ENCODE results near the gene KLHL40.

Gene KLHL40

GRCh38 chr3:42670670-42671069, 14.7 kb upstream of the KLHL40 start:
- no peak for DNase-seq

- no peak for DNase-seq
Measured at GRCh38 chr3:42672515-42672914, 12.8 kb upstream of the KLHL40 start.

DNA sequence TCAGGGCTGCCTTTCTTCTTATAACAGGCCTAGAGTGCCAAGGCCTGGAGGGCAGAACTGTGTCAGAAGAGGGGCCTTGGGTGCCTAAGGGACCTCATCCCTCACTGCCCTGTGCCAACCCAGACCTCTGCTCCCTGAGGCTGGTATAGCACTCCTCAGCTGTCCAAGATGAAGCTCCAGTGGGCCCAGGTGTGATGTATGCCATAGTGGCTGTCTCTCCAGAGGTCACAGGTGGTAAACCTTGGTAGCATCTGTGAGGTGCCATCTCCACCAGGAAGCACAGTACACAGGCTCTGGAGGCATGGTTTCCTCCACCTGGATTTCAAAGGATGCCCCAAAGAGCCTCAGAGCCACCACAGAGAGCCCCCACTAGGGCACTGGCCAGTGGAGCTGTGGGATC, 12.3 kb upstream of the KLHL40 start:
- no peak for DNase-seq

DNA sequence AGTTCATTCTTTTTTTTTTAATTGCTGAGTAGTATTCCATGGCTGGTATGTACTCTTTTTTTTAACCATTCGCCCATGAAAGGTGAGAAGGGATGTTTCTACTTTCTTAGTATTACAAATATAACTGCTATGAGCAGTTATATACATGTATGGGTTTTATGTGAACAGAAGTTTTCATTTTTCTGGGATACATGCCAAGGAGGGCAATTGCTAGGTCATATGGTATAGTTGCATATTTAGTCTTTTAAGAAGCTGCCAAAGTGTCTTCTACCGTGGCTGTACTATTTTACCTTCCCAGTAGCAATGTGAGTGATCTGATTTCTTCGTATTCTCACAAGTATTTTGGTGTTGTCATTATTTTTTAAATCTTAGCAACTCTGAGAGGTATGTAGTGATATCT, 11.2 kb upstream of the KLHL40 start:
- no peak for DNase-seq

DNA sequence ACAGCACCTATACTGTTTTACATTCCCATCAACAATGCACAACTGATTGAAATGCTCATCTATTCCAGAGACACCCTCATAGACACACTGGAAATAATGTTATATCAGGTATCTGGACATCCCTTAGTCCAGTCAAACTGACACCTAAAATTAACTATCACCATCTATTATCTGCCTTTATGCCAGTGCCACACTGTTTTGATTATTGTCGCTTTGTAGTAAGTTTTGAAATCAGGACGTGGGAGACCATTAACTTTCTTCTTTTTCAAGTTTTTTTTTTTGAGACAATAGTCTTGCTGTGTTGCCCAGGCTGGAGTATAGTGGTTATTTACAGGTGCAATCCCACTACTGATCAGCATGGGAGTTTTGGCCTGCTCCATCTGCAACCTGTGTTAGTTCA, 9.4 kb upstream of the KLHL40 start:
- DNase-seq = no peak

DNA sequence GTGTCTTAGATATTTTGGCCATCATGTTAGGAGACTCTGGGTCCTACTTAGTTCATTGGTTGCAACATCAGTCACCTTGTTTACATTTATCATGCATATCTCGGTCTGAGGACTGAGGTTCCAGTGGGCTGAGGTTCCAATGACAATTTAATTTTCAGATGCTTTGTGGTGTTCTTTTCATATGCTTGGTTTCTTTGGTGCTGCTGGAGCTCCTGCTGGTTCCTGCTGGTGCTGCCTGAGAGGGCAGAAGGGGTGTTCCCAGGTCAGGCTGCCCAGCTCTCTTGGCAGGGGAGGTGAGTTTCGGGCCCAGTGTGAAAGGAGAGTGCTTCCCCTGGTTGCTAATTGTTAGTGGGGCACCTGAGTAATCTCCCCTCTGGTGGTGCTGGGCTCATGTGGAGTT, 6.9 kb upstream of the KLHL40 start:
- no peak for DNase-seq

DNA sequence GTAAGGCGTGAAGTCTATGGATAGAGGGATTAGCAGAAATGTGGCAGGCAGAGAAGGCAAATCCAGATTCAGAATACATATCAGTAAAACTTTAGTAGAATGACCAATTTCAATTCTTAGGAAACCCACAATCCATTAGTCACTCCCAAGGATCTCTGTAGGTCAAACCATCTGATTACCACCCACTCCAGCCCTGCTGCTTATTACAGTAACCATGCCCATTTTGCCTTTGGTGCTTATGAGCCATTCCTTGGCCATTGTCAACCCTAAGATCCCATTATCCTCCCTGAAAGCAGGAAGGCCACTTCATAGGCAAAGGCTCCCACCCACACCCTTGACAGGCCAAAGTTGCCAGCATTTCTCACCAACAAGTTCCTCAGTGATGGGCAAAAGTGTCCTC, 5.1 kb upstream of the KLHL40 start:
- DNase-seq = no peak

GRCh38 chr3:42680806-42681205, 4.5 kb upstream of the KLHL40 start:
- DNase-seq = no peak

DNA sequence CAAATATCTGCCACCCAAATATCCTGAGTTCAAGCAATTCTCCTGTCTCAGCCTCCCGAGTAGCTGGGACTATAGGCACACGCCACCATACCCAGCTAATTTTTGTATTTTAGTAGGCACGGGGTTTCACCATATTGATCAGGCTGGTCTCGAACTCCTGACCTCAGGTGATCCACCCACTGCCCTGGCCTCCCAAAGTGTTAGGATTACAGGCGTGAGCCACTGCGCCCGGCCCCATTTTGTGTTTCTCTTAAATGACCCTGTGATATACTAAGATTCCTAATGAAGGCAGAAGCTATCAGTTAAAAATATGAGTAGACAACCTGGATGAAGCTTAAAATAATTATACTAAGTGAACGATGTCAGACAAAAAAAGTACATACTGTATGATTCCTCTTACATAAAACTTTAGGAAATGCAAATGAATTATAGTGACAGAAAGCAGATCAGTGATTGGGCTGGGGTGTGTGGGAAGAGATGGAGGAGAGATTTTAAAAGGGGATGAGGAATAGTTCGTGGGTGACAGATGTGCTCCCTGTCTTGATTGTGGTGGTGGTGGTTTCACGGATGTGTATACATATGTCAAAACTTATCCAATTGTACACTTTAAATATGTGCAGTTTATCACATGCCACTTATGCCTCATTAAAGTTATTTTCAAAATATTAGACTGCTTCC, 3.8 kb upstream of the KLHL40 start:
- no peak for DNase-seq

- DNase-seq = no peak
Measured at GRCh38 chr3:42682301-42683070, 2.9 kb upstream of the KLHL40 start.

DNA sequence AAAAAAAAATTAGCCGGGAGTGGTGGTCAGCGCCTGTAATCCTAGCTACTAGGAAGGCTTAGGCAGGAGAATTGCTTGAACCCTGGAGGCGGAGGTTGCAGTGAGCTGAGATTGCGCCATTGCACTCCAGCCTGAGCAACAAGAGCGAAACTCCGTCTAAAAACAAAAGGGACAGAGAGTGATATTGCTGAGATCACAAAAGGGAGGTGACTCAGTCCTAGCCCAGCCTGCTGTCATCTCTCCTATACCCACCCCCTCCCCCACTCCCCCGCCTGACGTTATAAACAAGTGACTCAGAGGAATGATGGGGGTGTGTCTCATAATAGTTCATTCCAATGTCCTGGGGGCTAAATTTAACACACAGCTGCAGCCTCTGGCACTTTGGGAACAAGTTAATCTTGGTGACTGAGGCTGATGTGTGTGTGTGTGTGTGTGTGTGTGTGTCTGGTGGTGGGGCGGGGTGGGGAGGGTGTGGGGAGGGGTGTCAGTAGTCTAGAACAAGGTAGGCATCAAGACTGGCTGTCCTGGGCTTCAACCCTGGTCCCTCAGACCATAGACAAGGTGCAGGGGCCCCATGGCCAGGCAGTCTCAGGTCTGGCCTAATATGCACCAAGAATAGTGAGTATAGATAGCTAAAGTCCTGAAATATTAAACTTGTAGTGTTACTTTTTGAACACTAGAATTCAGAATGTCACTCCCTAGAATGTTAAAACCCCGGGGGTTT, 1.3 kb upstream of the KLHL40 start:
- no peak for DNase-seq

DNA sequence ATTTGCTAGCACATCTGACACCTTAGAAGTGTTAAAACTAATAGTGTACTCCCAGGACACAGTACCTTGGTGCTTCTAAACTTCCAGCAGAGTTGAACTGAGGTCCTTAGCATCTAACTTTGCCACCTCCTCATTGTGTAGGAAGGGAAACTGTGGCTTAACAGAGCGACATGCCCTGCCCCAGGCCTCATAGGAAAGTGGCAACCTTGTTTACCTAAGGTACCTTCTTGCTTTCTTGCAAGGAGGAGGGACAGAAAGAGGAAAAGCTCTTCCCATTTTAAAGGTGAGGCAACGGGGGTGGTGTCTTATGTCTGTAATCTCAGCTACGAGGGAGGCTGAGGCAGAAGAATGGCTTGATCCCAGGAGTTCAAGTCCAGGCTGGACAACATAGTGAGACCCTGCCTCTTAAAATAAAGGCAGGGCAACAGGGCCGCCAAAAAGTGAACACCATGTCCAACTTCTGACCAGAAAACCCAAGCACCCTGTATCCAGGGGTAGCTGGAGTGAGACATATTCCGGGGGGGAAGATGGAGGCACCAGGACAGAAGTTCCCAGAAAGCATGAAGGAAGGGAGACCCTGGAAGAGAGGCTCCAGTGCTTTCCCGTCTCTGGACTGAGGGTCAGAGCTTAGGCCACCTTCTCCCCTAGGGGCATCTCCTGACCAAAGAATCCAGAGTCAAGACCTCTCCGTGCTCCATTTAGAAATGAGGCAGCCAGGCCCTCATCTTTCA, 540 bp upstream of the KLHL40 start:
- DNase-seq = no peak

DNA sequence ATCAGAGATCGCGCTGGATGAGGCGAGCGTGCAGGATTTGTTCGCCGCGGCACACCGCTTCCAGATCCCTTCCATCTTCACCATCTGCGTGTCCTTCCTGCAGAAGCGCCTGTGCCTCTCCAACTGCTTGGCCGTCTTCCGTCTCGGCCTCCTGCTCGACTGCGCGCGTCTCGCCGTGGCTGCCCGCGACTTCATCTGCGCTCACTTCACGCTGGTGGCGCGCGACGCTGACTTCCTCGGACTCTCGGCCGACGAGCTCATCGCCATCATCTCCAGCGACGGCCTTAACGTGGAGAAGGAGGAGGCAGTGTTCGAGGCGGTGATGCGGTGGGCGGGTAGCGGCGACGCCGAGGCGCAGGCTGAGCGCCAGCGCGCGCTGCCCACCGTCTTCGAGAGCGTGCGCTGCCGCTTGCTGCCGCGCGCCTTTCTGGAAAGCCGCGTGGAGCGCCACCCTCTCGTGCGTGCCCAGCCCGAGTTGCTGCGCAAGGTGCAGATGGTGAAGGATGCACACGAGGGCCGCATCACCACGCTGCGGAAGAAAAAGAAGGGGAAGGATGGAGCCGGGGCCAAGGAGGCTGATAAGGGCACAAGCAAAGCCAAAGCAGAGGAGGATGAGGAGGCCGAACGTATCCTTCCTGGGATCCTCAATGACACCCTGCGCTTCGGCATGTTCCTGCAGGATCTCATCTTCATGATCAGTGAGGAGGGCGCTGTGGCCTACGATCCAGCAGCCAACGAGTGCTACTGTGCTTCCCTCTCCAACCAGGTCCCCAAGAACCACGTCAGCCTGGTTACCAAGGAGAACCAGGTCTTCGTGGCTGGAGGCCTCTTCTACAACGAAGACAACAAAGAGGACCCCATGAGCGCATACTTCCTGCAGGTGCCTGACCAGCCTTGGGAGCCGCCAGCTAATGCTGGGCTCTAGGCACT, 819 bp downstream of the KLHL40 start:
- DNase-seq = peak; percentile 1

- DNase-seq = peak; percentile 1
Measured at GRCh38 chr3:42686832-42687650, 1.7 kb downstream of the KLHL40 start.

GRCh38 chr3:42688016-42688415, 2.7 kb downstream of the KLHL40 start:
- peak; percentile 11 for DNase-seq

DNA sequence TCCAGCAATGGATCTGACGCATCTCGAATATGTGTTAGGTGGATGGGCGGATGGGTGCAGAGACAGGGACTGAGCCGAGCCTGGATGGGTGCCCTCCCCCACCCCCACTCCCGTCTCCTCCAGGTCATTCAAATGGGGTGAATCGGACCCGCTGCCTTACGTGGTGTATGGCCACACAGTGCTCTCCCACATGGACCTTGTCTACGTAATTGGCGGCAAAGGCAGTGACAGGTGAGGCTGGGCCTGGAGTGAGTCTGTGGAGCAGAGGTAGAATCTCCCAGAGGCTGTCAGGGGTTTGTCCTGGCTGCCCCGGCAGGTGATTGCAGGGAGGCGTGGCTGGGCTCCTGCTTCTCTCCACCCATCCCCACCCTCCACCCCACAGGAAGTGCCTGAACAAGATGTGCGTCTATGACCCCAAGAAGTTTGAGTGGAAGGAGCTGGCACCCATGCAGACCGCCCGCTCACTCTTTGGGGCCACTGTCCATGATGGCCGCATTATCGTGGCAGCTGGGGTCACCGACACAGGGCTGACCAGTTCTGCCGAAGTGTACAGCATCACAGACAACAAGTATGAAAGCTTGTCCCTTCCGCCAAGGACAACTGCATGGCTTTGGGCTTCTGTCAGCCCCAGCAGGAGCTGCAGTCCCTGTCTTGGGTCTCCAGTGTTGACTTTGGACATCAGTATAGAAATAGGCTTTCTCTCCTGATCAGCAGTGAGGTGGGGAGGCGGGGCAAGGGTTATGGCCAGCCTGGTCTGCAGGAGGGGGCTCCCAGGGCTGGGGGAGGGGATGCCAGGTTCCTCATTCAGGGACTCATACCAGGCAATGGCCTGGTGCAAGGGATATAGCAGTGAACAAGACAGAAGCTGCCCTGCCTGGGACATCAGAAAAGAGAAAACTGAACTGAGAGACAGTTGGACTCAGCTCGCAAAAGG, 3.4 kb downstream of the KLHL40 start:
- DNase-seq = peak; percentile 5

- DNase-seq = no peak
Measured at GRCh38 chr3:42689421-42690014, 4.2 kb downstream of the KLHL40 start.

GRCh38 chr3:42690191-42690590, 4.9 kb downstream of the KLHL40 start:
- no peak for DNase-seq
